ENCODE results near the gene CR1L. TPM values are rescaled to one million over a fixed set of nuclear protein-coding genes. Genes with fewer than 3 reads are reported as not detected.
A peak's percentile ranks its signal among the peaks of the same experiment; 100 is the strongest.

The CR1L gene
- total and polyA plus RNA-seq, 9 of the 15 experiments (the other 6 are each of a cell fraction or from before 2014, with no cell fraction given) = 10.1 to 74.8 (median 34.3) TPM

GRCh38 chr1:207647671-207648333 lies 2.9 kb downstream of the CR1L start (continued):
- TF ChIP-seq UBTF (IDR thresholded peaks at IDR 0.05; ENCODE audit: borderline replicate concordance in 1 of 2, low read depth in 2 of 2, low read length in 2 of 2) (0 out of 4 replicates have a peak, but pooled peaks of 1 of the 2 experiments have one; percentile 1), PATZ1 (CRISPR knock-in tag; IDR thresholded peaks at IDR 0.05; ENCODE audit: borderline replicate concordance) (no peak), KLF1 (tag; IDR thresholded peaks at IDR 0.05) (no peak), MAFG (tag; conservative IDR thresholded peaks at IDR 0.05) (0 out of 2 replicates have a peak, but pooled peaks have one; percentile 20), AFF1 (IDR thresholded peaks at IDR 0.05; ENCODE audit: low read depth in 1 of 2, partially characterized antibody in 2 of 2) (peak in 1 of 2 experiments; percentile 13), BRD9 (IDR thresholded peaks at IDR 0.05; ENCODE audit: low read depth, partially characterized antibody) (peak; percentile 65), ZBTB40 (IDR thresholded peaks at IDR 0.05) (0 out of 2 replicates have a peak, but pooled peaks have one; percentile 18), ZBTB40 (CRISPR knock-in tag; IDR thresholded peaks at IDR 0.05) (no peak)

Data from K562 (cell line).